BLaER1 treated with 17β-estradiol and CSF1 and Interleukin-3, amounts not matched to agents 10 nM and 100 nM (cell line): ENCODE data around the gene SETD3.
A peak's percentile ranks its signal among the peaks of the same experiment; 100 is the strongest.

Source experiments
- H3K27ac ChIP-seq, 11 experiments: shearing (Covaris generic); formaldehyde crosslinking; 2 replicates each; pipeline ENCODE4 v1.8.1; 2022
- H3K27me3 ChIP-seq, 11 experiments: shearing (Covaris generic); formaldehyde crosslinking; 2 replicates each; pipeline ENCODE4 v1.8.1; 2022
- H3K36me3 ChIP-seq, 11 experiments: shearing (Covaris generic); formaldehyde crosslinking; 2 replicates each; pipeline ENCODE4 v1.8.1; 2022
- H3K4me1 ChIP-seq, 10 experiments: shearing (Covaris generic); formaldehyde crosslinking; 2 replicates each; pipeline ENCODE4 v1.8.1; 2022
- H3K4me2 ChIP-seq, 11 experiments: shearing (Covaris generic); formaldehyde crosslinking; 2 replicates each; pipeline ENCODE4 v1.8.1; 2022
- H3K4me3 ChIP-seq, 10 experiments: shearing (Covaris generic); formaldehyde crosslinking; 2 replicates each; pipeline ENCODE4 v1.8.1; 2022
- H3K9ac ChIP-seq, 11 experiments: shearing (Covaris generic); formaldehyde crosslinking; 2 replicates each; pipeline ENCODE4 v1.8.1; 2022
- H3K9me3 ChIP-seq, 11 experiments: shearing (Covaris generic); formaldehyde crosslinking; replicated peaks in 1 of 11; 2 replicates each; pipeline ENCODE4 v1.8.1; 2022
- H4K20me1 ChIP-seq, 11 experiments: shearing (Covaris generic); formaldehyde crosslinking; 2 replicates each; pipeline ENCODE4 v1.8.1; 2022
- Cebpa-rat ChIP-seq, 11 experiments: shearing (Covaris generic); IDR thresholded peaks; 2 replicates each; pipeline ENCODE4 v1.8.1; 2022

The SETD3 gene

DNA sequence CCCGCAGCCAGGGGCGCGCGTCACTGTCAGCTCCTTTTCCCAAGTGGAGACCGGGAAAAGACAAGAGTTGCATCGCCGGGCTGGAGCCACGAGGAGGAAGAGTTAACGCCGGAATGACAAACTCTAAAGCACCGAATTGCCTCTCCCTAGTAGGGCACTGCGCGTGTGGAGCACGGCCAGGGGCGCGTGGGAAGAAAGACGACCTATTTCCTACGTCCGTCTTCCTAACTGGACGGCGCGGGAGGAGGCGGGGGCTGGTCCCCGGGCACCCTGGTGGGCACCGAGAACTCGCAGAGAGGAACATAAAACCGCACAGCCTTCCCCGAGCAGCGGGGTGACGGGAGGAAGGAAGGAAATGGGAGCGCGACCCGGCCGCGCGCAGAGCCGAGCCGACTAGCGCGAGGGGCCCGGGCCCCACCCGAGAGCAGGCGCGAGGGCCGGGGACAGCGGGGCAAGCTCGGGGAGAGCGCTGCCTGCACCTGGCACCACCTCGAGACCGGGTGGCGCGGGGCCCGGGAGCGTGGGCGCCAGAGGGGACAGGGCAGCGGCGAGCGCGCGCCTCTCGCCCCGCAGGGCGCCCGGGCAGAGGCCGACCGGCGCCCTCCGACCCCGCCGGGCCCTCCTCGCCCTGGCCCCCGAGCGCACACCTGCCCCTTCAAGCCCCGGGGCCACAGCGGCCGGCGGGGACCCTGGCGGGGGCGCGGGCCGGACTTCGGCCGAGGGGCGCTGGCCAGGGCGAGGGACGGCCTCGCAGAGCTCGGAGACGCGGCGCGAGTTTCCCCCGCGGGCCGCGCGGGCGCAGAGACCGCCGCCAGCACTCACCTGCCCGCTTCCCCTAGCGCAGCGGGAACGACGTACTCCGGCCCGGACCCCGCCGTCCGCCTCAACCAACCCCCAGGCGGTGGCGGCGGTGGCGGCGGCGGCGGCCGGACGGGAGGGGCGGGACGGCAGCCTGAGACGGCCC, at the start of gene SETD3:
SETD3 (minus strand) TSS at position 954 of the 964 bp plus-strand sequence. CDS start 15,054 bp downstream, outside the sequence.
- Histone ChIP-seq H3K9ac (peak within 1 kb of the TSS; percentile 92 to 98 (median 95)), H3K4me2 (peak within 1 kb of the TSS; percentile 87 to 99 (median 96)), H3K9me3 (no peaks in the 10 kb centered on the region), H3K4me1 (peaks cover 43 to 76% (median 55%) of the 10 kb centered on the region in 10 experiments), H3K4me3 (peak within 1 kb of the TSS; percentile 89 to 98 (median 95)), H3K27ac (peak within 1 kb of the TSS; percentile 90 to 97 (median 94)), H4K20me1 (peaks cover 72 to 93% (median 85%) of the 10 kb centered on the region in 11 experiments), H3K27me3 (no peaks in the 10 kb centered on the region), H3K36me3 (peaks cover 0 to 8% (median 0%) of the 10 kb centered on the region in 11 experiments; a peak in 2 of 22 replicates)
- TF ChIP-seq Cebpa-rat (IDR thresholded peaks at IDR 0.05) = no peak

- Histone ChIP-seq H4K20me1 (peaks cover 0 to 95% (median 48%) of the 10 kb centered on the region in 11 experiments; a peak in 16 of 22 replicates), H3K27ac (peak overlapping the region in 1 of 11 experiments; percentile 33; a peak in 2 of 22 replicates)
- TF ChIP-seq Cebpa-rat (IDR thresholded peaks at IDR 0.05) = no peak
These were observed 49.2 kb upstream of the SETD3 start for GRCh38 chr14:99529899-99530298.

DNA sequence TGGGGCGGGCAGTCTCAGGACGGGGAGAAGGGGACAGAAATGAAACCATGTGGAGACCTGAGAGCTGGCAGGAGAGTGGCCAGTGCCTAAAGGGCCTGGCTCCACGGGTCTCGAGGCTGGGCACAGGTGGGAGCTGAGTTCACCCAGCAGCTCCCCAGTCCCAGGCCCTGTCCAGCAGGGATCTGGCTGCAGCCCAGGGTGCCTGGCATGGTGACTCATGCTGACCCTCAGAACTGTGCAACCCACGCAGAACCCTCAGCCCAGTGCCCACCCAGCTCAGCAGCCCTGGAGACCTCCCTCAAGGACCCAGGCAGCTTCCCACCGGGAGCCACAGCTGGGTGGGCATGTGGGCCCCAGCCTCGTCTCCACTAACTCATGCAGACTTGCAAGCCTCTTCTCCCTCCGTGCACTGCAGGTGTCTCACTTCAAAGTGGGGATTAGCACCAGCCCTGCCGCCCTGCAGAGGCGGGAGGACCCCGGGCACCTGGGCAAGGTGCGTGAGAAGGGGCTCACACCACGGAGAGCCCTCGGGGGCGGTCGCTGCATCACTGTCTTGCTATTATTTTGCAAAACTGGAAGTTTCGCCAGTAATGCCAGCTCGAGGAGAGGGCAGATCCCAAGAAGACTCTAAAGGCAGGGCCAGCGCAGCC, 46.9 kb upstream of the SETD3 start:
- no peak for TF ChIP-seq Cebpa-rat (IDR thresholded peaks at IDR 0.05)
- H3K9me3 ChIP-seq = no peaks in the 10 kb centered on the region
- H4K20me1 ChIP-seq = peaks cover 0 to 92% (median 30%) of the 10 kb centered on the region in 11 experiments; a peak in 16 of 22 replicates
- no peaks in the 10 kb centered on the region for H3K27me3 ChIP-seq
- no peak overlapping the region for H3K4me3 ChIP-seq
- H3K27ac ChIP-seq = no peak overlapping the region
- H3K9ac ChIP-seq = no peak overlapping the region
- no peaks in the 10 kb centered on the region for H3K36me3 ChIP-seq
- peak overlapping the region in 7 of 11 experiments; percentile 33 to 63 (median 50); a peak in 11 of 22 replicates for H3K4me2 ChIP-seq
- peaks cover 18 to 57% (median 52%) of the 10 kb centered on the region in 10 experiments for H3K4me1 ChIP-seq

More at GRCh38 chr14:99529899-99530298, 49.2 kb upstream of the SETD3 start:
- Histone ChIP-seq H3K36me3 (no peaks in the 10 kb centered on the region; a peak in 1 of 22 replicates), H3K9me3 (no peaks in the 10 kb centered on the region), H3K4me3 (no peak overlapping the region), H3K4me1 (peaks cover 22 to 71% (median 52%) of the 10 kb centered on the region in 10 experiments), H3K27me3 (no peaks in the 10 kb centered on the region), H3K4me2 (peak overlapping the region in 4 of 11 experiments; percentile 9 to 49 (median 38); a peak in 5 of 22 replicates), H3K9ac (no peak overlapping the region)

GRCh38 chr14:99527026-99527425, 46.4 kb upstream of the SETD3 start:
- Histone ChIP-seq H3K9ac (0 out of 22 replicates have a peak overlapping the region, but pooled peaks of 1 of the 11 experiments have one; percentile 18), H3K36me3 (peaks cover 0 to under 1% (median 0%) of the 10 kb centered on the region in 11 experiments; a peak in 2 of 22 replicates), H3K9me3 (no peaks in the 10 kb centered on the region), H3K27me3 (no peaks in the 10 kb centered on the region), H3K4me2 (peak overlapping the region in 8 of 11 experiments; percentile 33 to 63 (median 48); a peak in 16 of 22 replicates), H3K4me1 (peaks cover 18 to 55% (median 49%) of the 10 kb centered on the region in 10 experiments), H3K27ac (0 out of 22 replicates have a peak overlapping the region, but pooled peaks of 1 of the 11 experiments have one; percentile 7), H4K20me1 (peaks cover 0 to 92% (median 29%) of the 10 kb centered on the region in 11 experiments; a peak in 16 of 22 replicates), H3K4me3 (no peak overlapping the region)
- no peak for TF ChIP-seq Cebpa-rat (IDR thresholded peaks at IDR 0.05)

GRCh38 chr14:99525699-99526080, 45.0 kb upstream of the SETD3 start:
- Histone ChIP-seq H3K27ac (no peak overlapping the region), H3K4me1 (peaks cover 8 to 44% (median 38%) of the 10 kb centered on the region in 10 experiments; a peak in 19 of 20 replicates), H3K4me3 (no peak overlapping the region), H3K36me3 (peaks cover 0 to 5% (median 0%) of the 10 kb centered on the region in 11 experiments; a peak in 3 of 22 replicates), H3K9ac (0 out of 22 replicates have a peak overlapping the region, but pooled peaks of 1 of the 11 experiments have one; percentile 33), H4K20me1 (peaks cover 0 to 96% (median 38%) of the 10 kb centered on the region in 11 experiments; a peak in 16 of 22 replicates), H3K4me2 (peak overlapping the region in 6 of 11 experiments; percentile 1 to 62 (median 30); a peak in 4 of 22 replicates), H3K27me3 (no peaks in the 10 kb centered on the region), H3K9me3 (no peaks in the 10 kb centered on the region)
- TF ChIP-seq Cebpa-rat (IDR thresholded peaks at IDR 0.05) = no peak

DNA sequence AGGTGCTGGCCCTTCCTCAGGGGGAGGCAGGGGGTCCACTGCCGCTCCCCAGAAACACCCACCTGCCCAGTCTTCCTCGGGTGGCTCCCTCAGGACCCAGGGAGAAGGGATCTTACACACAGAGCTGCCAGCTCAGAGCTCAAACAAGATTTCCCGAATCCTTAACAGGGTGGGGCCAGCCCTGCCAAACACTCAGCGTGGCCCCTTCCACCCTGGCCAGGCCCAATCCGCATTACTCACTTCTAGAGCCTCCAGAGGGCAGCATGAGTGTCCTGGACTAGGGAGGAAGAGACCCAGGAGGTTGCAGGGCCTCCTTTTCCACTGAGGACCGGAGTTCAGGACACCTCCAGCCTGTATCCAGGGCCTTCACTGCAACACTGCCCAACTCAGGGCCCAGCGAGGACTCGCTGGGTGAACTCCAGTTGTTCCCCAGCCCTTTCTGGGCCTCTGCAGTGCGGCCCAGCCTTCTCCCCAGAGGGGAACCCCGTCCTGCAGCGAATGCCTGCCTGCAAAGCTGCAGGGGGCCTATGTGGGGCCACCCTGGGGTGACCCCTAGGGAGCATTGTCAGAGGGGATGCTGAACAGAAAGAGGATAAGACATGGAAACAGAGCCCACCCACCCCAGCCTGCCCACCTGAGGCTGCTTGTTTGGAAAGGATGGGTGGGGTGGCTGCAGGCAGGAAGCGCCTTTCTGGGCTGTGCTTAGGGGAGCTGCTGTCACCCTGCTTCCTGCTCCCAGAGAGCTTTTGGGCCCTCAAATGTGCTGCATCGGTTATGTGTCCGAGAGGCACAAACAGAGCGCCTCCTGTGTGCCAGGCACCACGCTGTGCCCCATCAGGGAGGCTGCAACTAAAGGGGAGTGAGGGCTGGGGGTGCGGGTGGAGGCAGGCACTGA, 44.4 kb upstream of the SETD3 start:
- Histone ChIP-seq H3K4me2 (peak overlapping the region in 5 of 11 experiments; percentile 1 to 62 (median 19); a peak in 2 of 22 replicates), H3K4me1 (peaks cover 11 to 43% (median 32%) of the 10 kb centered on the region in 10 experiments; a peak in 19 of 20 replicates), H3K27me3 (no peaks in the 10 kb centered on the region), H3K36me3 (peaks cover 0 to 5% (median 0%) of the 10 kb centered on the region in 11 experiments; a peak in 3 of 22 replicates), H4K20me1 (peaks cover 0 to 96% (median 31%) of the 10 kb centered on the region in 11 experiments; a peak in 16 of 22 replicates), H3K4me3 (no peak overlapping the region), H3K9ac (no peak overlapping the region), H3K27ac (no peak overlapping the region), H3K9me3 (no peaks in the 10 kb centered on the region)
- no peak for TF ChIP-seq Cebpa-rat (IDR thresholded peaks at IDR 0.05)

GRCh38 chr14:99524091-99524661, 43.5 kb upstream of the SETD3 start:
- Histone ChIP-seq H3K4me1 (peaks cover 11 to 43% (median 30%) of the 10 kb centered on the region in 10 experiments; a peak in 19 of 20 replicates), H3K9me3 (no peaks in the 10 kb centered on the region), H3K27me3 (no peaks in the 10 kb centered on the region), H4K20me1 (peaks cover 0 to 95% (median 28%) of the 10 kb centered on the region in 11 experiments; a peak in 15 of 22 replicates), H3K4me2 (no peak overlapping the region), H3K36me3 (peaks cover 0 to 5% (median 0%) of the 10 kb centered on the region in 11 experiments; a peak in 3 of 22 replicates), H3K4me3 (no peak overlapping the region), H3K9ac (no peak overlapping the region), H3K27ac (no peak overlapping the region)
- no peak for TF ChIP-seq Cebpa-rat (IDR thresholded peaks at IDR 0.05)
